Lower lobe of right lung (tissue), 2 donors: ENCODE results near the gene FRMD3. TPM values are rescaled to one million over a fixed set of nuclear protein-coding genes. Genes with fewer than 3 reads are reported as not detected.

Source experiments
- ATAC-seq, 2 donors: fragments of 200-7000 bp; cut with Tn5 transposase; one replicate each; pipeline ENCODE4 v1.9.1; 2020 to 2022; ENCODE audit warnings: mild to moderate bottlenecking in 2 of 2, moderate library complexity in 2 of 2
- DNase-seq: peaks from one replicate; pipeline ENCODE4 v3.0.0-alpha.2; 2020
- H3K27ac ChIP-seq: fragments of 200-600 bp; one replicate; pipeline ENCODE4 v1.8.0; 2022
- H3K27me3 ChIP-seq: fragments of 200-600 bp; one replicate; pipeline ENCODE4 v1.8.0; 2022; ENCODE audit warnings: low read depth
- H3K36me3 ChIP-seq: fragments of 200-600 bp; one replicate; pipeline ENCODE4 v1.8.0; 2022; ENCODE audit warnings: mild to moderate bottlenecking
- H3K4me1 ChIP-seq: fragments of 200-600 bp; one replicate; pipeline ENCODE4 v1.8.0; 2022
- H3K4me3 ChIP-seq: fragments of 200-600 bp; one replicate; pipeline ENCODE4 v1.8.0; 2022; ENCODE audit warnings: mild to moderate bottlenecking
- H3K9me3 ChIP-seq: fragments of 200-600 bp; one replicate; pipeline ENCODE4 v1.8.0; 2022
- intact Hi-C: fragments of 100-400 bp; cut with DNase I; formaldehyde crosslinking; loops from one replicate; pipeline ENCODE4 v1.11.0; 2022
- total RNA-seq: library from RNA; stranded (reverse); fragmentation: NEBNext Ultra II Directional; extraction: Animal tissue kit (Norgen Biotek cat#: 25700); gene quantifications from one replicate; pipeline ENCODE4 v1.2.1, GENCODE V29; 2021
- TF ChIP-seq, protein P1 (sequence below): fragments of 200-600 bp; IDR thresholded peaks from one replicate; pipeline ENCODE4 v1.8.0; 2022; ENCODE audit warnings: antibody characterized with exemption, mild to moderate bottlenecking
- donor health status: DM: no; HTN: yes; CAD: no; lungs with severe emphysema.

The FRMD3 gene
- total RNA-seq, 1 donor from 2014 or later, result 9.7 TPM

- H3K9me3 ChIP-seq, result no peaks in the 10 kb centered on the region
- H3K27me3 ChIP-seq, result no peaks in the 10 kb centered on the region
- H3K36me3 ChIP-seq, result no peaks in the 10 kb centered on the region
- DNase-seq (no peak), ATAC-seq (no peak)
- TF ChIP-seq, protein P1, sequence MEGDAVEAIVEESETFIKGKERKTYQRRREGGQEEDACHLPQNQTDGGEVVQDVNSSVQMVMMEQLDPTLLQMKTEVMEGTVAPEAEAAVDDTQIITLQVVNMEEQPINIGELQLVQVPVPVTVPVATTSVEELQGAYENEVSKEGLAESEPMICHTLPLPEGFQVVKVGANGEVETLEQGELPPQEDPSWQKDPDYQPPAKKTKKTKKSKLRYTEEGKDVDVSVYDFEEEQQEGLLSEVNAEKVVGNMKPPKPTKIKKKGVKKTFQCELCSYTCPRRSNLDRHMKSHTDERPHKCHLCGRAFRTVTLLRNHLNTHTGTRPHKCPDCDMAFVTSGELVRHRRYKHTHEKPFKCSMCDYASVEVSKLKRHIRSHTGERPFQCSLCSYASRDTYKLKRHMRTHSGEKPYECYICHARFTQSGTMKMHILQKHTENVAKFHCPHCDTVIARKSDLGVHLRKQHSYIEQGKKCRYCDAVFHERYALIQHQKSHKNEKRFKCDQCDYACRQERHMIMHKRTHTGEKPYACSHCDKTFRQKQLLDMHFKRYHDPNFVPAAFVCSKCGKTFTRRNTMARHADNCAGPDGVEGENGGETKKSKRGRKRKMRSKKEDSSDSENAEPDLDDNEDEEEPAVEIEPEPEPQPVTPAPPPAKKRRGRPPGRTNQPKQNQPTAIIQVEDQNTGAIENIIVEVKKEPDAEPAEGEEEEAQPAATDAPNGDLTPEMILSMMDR, result no peak
- H3K4me1 ChIP-seq, result peaks cover 7% of the 10 kb centered on the region
- intact Hi-C loops, result no loop called here
- H3K4me3 ChIP-seq, result no peak overlapping the region
- no peak overlapping the region for H3K27ac ChIP-seq
Measured at GRCh38 chr9:83307066-83307724, 231.0 kb downstream of the FRMD3 start.

- intact Hi-C loops, result no loop called here
- DNase-seq, result peak; percentile 51
- peaks cover 7% of the 10 kb centered on the region for H3K4me1 ChIP-seq
- H3K9me3 ChIP-seq, result no peaks in the 10 kb centered on the region
- TF ChIP-seq, protein P1, result no peak
- peak; percentile 78 to 79 for ATAC-seq
- H3K27me3 ChIP-seq, result no peaks in the 10 kb centered on the region
- H3K36me3 ChIP-seq, result no peaks in the 10 kb centered on the region
- H3K27ac ChIP-seq, result no peak overlapping the region
- H3K4me3 ChIP-seq, result no peak overlapping the region
Measured at GRCh38 chr9:83304686-83305085, 233.5 kb downstream of the FRMD3 start.

DNA sequence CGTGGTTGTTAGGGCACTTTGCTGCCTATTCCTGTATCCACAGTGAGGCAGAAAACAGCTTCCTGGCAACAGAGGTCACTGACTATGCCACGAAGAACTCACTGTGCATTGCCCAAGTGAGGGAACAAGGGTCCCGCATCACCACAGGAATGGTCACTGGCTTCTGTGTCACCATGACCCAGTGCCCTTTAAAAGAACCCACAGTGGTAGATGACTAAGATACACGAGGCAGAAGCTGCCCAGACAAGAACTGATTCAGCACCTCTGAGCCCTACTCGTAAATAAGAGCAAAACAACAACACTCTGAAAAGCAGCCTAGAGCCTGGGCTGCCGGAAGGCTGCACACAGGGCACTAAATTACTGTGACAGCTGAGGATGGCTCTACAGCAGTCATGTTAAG is 238.6 kb downstream of the FRMD3 start:
- intact Hi-C loops, result no loop called here
- H3K4me3 ChIP-seq, result no peak overlapping the region
- peaks cover 7% of the 10 kb centered on the region for H3K36me3 ChIP-seq
- DNase-seq (no peak), ATAC-seq (peak; percentile 39 to 64)
- no peak overlapping the region for H3K27ac ChIP-seq
- TF ChIP-seq, protein P1, result no peak
- H3K4me1 ChIP-seq, result peaks cover under 1% of the 10 kb centered on the region
- no peaks in the 10 kb centered on the region for H3K9me3 ChIP-seq
- H3K27me3 ChIP-seq, result no peaks in the 10 kb centered on the region

DNA sequence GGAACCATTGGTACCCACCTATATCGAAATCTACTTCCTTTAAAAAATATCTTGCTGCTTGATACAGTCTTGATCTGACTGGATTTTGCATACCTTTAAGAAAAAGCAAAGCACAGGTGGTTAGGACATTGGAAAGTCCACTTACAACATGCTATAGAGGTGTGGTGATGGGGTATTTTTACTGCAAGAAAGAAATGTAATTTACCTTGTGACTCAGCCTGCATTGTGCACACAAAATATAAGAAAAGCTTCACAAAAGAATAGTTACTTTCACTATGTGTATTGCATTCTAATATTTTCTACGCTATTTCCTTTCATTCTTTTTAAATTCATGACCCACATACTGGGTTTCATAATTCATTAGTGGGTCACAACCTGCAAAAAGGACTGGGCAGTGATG is 239.1 kb downstream of the FRMD3 start:
- no peak overlapping the region for H3K4me3 ChIP-seq
- H3K27ac ChIP-seq, result no peak overlapping the region
- no peaks in the 10 kb centered on the region for H3K27me3 ChIP-seq
- H3K9me3 ChIP-seq, result no peaks in the 10 kb centered on the region
- intact Hi-C loops, result no loop called here
- no peak for ATAC-seq
- no peak for DNase-seq
- no peaks in the 10 kb centered on the region for H3K4me1 ChIP-seq
- TF ChIP-seq, protein P1, result no peak
- H3K36me3 ChIP-seq, result peaks cover 7% of the 10 kb centered on the region

GRCh38 chr9:83296123-83296522 is 242.1 kb downstream of the FRMD3 start:
- intact Hi-C loops, result no loop called here
- DNase-seq, result no peak
- ATAC-seq, result no peak
- no peak overlapping the region for H3K4me3 ChIP-seq
- no peak overlapping the region for H3K27ac ChIP-seq
- peaks cover 7% of the 10 kb centered on the region for H3K36me3 ChIP-seq
- no peaks in the 10 kb centered on the region for H3K9me3 ChIP-seq
- no peaks in the 10 kb centered on the region for H3K4me1 ChIP-seq
- no peaks in the 10 kb centered on the region for H3K27me3 ChIP-seq
- TF ChIP-seq, protein P1, result no peak
